Thyroid gland (tissue), 4 donors: Measurements from ENCODE around the gene EPS8.

Source experiments
- CTCF ChIP-seq, 6 experiments: fragments of 200-600 bp in 3 of 6; fragments of 450-650 bp in 3 of 6; sonication (generic) in 3 of 6; IDR thresholded peaks; one replicate each; pipeline ENCODE4 v1.5.1; 2016 to 2019; ENCODE audit warnings: antibody characterized with exemption in 6 of 6, mild to moderate bottlenecking in 2 of 6, inconsistent platforms in 1 of 6, moderate library complexity in 1 of 6
- POLR2A ChIP-seq, 2 donors: fragments of 450-650 bp; IDR thresholded peaks; one replicate each; pipeline ENCODE4 v1.6.1; 2017; ENCODE audit warnings: antibody characterized with exemption in 2 of 2, mild to moderate bottlenecking in 2 of 2, moderate library complexity in 1 of 2

- TF ChIP-seq CTCF (IDR thresholded peaks at IDR 0.05) (no peak), POLR2A (IDR thresholded peaks at IDR 0.05) (no peak)
These were observed 188.8 kb downstream of the EPS8 start for GRCh38 chr12:15600223-15600935.
